Heart left ventricle (tissue), 13 donors: Measurements from ENCODE around the gene LHX4.

ENCODE experiments used
- POLR2A ChIP-seq, 2 donors: fragments of 450-650 bp; IDR thresholded peaks; one replicate each; pipeline ENCODE4 v1.6.1; 2017; ENCODE audit warnings: antibody characterized with exemption in 2 of 2, mild to moderate bottlenecking in 2 of 2, moderate library complexity in 2 of 2
- TF ChIP-seq, protein P1 (sequence below), 12 donors: fragments of 200-600 bp; sonication (generic) in 4 of 12; IDR thresholded peaks; one replicate each; pipeline versions ENCODE4 v1.5.0 to v1.8.0; 2018 to 2022; ENCODE audit warnings: antibody characterized with exemption in 12 of 12, mild to moderate bottlenecking in 5 of 12
- donor health status: ischemic (EF 13 %, LVEDD 7.1; RV severe dilation, severe dysfunction).
- donor health status: DM: no; HTN: yes; CAD: no.
- donor health status: DM: no; HTN: no; CAD: no.
- donor health status: ischemic (EF 25% LVEDD 6.9; RV normal size, moderate dysfunction).
- donor health status: ischemic (EF 25% LVEDD 5.7; RV mildly dilated, moderate dysfunction).
- donor health status: ischemic (EF 35%, LVEDD 5.7; RV mildly dilated, moderate dysfunction).
- donor health status: nonischemic (EF 11% LVEDD 7.7; RV severe dilation, severe dysfunction).
- donor health status: DM: yes; HTN: yes; CAD: no.
- donor health status: PGD.
- donor health status: ischemic (EF 29% LVEDD 5.4; RV normal size, mild dysfunction).
- donor health status: nonischemic (EF 23%, LVEDD 6.1; RV moderate dilation, normal function).

DNA sequence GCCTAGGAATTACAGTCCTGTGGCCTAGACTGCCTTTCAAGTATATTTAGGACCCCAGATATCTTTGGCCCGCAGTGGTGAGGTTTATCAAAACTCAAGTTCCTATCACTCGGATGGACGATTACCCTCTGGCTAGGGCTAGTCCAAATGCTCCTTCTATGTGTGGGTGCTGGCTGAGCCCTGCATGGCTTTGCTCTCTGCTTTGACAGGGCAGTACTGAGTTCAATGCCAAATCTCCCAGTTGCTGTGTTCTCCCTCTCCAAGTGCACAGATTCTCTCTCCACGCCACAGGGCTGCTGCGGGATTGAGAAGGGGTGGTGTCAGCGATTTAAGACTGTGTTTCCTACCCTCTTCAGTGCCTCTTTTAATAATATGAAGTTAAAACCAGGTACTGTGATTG lies 97.0 kb downstream of the LHX4 start:
- TF ChIP-seq, protein P1, sequence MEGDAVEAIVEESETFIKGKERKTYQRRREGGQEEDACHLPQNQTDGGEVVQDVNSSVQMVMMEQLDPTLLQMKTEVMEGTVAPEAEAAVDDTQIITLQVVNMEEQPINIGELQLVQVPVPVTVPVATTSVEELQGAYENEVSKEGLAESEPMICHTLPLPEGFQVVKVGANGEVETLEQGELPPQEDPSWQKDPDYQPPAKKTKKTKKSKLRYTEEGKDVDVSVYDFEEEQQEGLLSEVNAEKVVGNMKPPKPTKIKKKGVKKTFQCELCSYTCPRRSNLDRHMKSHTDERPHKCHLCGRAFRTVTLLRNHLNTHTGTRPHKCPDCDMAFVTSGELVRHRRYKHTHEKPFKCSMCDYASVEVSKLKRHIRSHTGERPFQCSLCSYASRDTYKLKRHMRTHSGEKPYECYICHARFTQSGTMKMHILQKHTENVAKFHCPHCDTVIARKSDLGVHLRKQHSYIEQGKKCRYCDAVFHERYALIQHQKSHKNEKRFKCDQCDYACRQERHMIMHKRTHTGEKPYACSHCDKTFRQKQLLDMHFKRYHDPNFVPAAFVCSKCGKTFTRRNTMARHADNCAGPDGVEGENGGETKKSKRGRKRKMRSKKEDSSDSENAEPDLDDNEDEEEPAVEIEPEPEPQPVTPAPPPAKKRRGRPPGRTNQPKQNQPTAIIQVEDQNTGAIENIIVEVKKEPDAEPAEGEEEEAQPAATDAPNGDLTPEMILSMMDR (IDR thresholded peaks at IDR 0.05), result no peak
- no peak for TF ChIP-seq POLR2A (IDR thresholded peaks at IDR 0.05)
